Subcutaneous abdominal adipose tissue (tissue), 5 donors: ENCODE measurements around the gene ODAD4.

ENCODE experiments used
- H3K27ac ChIP-seq: one replicate; pipeline ENCODE4 v1.7.0; 2013; ENCODE audit warnings: low read depth, mild to moderate bottlenecking, inconsistent platforms, low read length, moderate library complexity
- H3K27me3 ChIP-seq, 5 donors: one replicate each; pipeline ENCODE4 v1.7.0; 2013; ENCODE audit warnings: low read length in 5 of 5, inconsistent platforms in 1 of 5; ENCODE audit not compliant: control insufficient read depth in 5 of 5, insufficient read depth in 4 of 5
- H3K36me3 ChIP-seq, 5 donors: one replicate each; pipeline ENCODE4 v1.7.0; 2013; ENCODE audit warnings: low read length in 5 of 5; ENCODE audit not compliant: control insufficient read depth in 5 of 5, insufficient read depth in 5 of 5
- H3K4me1 ChIP-seq, 5 donors: one replicate each; pipeline ENCODE4 v1.7.0; 2013; ENCODE audit warnings: low read length in 5 of 5, mild to moderate bottlenecking in 3 of 5, moderate library complexity in 1 of 5; ENCODE audit not compliant: control insufficient read depth in 5 of 5, insufficient read depth in 5 of 5
- H3K4me3 ChIP-seq, 5 donors: one replicate each; pipeline ENCODE4 v1.7.0; 2013; ENCODE audit warnings: low read length in 5 of 5, low read depth in 1 of 5
- H3K9ac ChIP-seq, 5 donors: one replicate each; pipeline ENCODE4 v1.7.0; 2013; ENCODE audit warnings: low read length in 5 of 5, mild to moderate bottlenecking in 4 of 5, moderate library complexity in 3 of 5
- H3K9me3 ChIP-seq, 5 donors: one replicate each; pipeline ENCODE4 v1.7.0; 2013; ENCODE audit warnings: low read length in 5 of 5; ENCODE audit not compliant: control insufficient read depth in 5 of 5
- donor health status: healthy.
- donor health status: healthy.
- donor health status: healthy.
- donor health status: healthy.
- donor health status: healthy.

The ODAD4 gene

DNA sequence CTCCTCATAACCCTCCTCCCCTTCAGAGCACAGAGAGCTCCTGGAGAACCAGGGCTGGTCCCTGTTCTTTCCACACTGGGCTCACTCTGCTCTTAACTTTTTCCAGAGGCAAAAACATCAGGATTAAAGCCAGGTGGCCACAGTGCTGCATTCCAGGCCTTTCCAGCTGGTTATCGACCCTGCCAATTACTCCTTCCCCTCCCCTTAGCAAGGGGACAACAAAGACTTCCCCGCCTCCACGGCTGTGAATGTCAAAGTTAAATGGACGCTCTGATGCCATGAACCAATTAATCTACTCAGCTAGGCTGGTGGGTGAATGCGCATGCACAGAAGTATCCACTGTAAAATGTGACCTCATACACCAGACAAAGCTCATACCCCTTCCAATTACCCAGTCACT lies 34.8 kb upstream of the ODAD4 start:
- no peaks in the 10 kb centered on the region for H3K9me3 ChIP-seq

DNA sequence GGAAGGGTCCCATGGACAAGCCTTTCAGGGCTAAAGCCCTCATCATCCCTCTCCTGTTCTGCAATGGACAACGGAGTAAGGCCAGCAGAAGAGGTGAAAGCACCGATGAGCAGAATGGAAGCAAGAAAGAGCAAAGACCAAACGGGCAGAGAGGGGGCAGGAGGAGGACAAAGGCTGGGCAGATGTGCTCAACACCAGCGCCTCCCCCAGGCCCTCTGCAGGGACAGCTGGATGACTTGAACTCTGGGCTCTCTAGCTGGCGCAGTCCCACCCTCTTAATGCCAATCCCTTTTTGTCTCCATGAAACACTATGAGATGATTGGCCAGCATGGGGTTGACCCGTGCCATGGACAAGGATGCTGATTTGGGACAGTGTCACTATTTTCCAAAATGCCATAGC lies 33.7 kb upstream of the ODAD4 start:
- Histone ChIP-seq H3K9ac (no peak overlapping the region), H3K4me3 (no peak overlapping the region), H3K27ac (peak overlapping the region; percentile 93), H3K9me3 (no peaks in the 10 kb centered on the region), H3K36me3 (peaks cover 3 to 94% (median 80%) of the 10 kb centered on the region in 5 donors), H3K4me1 (peaks cover 8 to 35% (median 19%) of the 10 kb centered on the region in 5 donors), H3K27me3 (no peaks in the 10 kb centered on the region)

More for the DNA sequence above, 34.8 kb upstream of the ODAD4 start:
- peaks cover 8 to 35% (median 19%) of the 10 kb centered on the region in 5 donors for H3K4me1 ChIP-seq
- no peaks in the 10 kb centered on the region for H3K27me3 ChIP-seq
- no peak overlapping the region for H3K9ac ChIP-seq
- peaks cover 3 to 93% (median 77%) of the 10 kb centered on the region in 5 donors for H3K36me3 ChIP-seq
- peak overlapping the region; percentile 93 for H3K27ac ChIP-seq
- no peak overlapping the region for H3K4me3 ChIP-seq

DNA sequence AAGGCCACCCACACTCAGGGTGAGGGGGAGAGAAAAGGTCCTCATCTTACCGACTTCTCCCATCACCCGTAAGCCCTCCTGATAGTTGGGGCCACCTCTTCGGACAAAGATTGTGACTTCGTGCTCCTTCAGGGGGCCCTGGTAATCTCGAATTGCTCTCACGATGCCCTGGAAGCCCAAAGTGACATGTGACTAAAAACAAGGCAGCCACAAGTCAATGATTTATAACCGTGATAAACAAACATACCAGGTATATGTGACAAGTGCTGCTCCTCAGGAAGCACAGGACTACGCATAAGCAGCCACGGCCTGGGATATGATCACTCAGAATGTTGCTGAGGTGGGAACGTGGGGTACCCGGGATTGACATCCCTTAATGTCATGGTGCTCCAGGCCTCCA lies 28.8 kb upstream of the ODAD4 start:
- no peak overlapping the region for H3K4me3 ChIP-seq
- peaks cover 0 to 11% (median 2%) of the 10 kb centered on the region in 5 donors for H3K4me1 ChIP-seq
- peaks cover 5 to 94% (median 88%) of the 10 kb centered on the region in 5 donors for H3K36me3 ChIP-seq
- no peaks in the 10 kb centered on the region for H3K9me3 ChIP-seq
- no peak overlapping the region for H3K27ac ChIP-seq
- no peak overlapping the region for H3K9ac ChIP-seq
- no peaks in the 10 kb centered on the region for H3K27me3 ChIP-seq

DNA sequence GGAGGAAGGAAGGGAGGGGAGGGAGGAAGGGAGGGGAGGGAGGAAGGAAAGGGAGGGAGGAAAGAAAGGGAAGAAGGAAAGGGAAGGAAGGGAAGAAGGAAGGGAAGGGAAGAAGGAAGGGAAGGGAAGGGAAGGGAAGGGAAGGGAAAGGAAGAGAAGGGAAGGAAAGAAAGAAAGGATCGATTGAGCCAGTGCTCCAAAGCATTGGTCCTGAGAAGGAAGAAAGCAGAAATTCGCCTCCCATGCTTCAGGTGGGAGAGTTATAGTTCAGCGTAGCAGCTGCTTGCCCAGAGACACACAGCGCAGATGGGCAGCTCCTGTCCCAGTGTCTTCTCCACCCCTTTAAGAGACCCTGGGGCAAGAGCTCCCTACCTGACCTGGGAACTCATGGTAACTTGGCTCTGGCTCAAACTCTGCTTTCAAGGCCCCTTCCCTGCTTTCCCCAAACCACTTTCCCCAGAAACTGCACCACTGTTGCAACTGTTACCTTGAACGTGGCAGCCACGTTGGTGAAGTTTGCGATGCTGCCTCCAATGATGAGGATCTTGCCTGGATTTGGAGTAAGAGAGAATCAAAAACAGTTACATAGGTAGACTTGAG lies 26.1 kb upstream of the ODAD4 start:
- Histone ChIP-seq H3K4me1 (peaks cover 0 to 6% (median 0%) of the 10 kb centered on the region in 5 donors), H3K27ac (no peak overlapping the region), H3K9ac (peak overlapping the region in 1 of 5 donors; percentile 31), H3K9me3 (no peaks in the 10 kb centered on the region), H3K36me3 (peaks cover 2 to 94% (median 87%) of the 10 kb centered on the region in 5 donors), H3K4me3 (no peak overlapping the region), H3K27me3 (no peaks in the 10 kb centered on the region)

DNA sequence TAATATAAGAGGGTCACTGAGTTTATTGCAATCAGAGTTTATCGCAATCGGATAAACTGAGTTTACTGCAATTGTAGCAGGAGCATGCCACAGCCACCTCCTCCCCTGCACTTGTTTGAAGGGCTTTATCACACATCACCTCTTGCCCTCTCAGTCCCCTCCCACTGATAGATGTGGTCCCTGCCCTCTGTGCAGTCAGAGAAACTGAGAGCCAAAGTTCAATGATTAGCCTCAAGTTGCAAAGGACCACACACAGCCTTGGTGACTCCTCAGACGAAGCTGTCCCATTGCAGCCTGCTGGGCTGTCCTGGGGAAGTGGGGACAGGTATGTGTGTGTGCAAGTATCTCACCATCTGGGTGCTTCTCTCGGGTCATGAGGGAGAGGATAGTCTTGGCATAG lies 25.2 kb upstream of the ODAD4 start:
- Histone ChIP-seq H3K36me3 (peaks cover 2 to 97% (median 92%) of the 10 kb centered on the region in 5 donors), H3K9ac (no peak overlapping the region), H3K9me3 (no peaks in the 10 kb centered on the region), H3K27ac (no peak overlapping the region), H3K27me3 (no peaks in the 10 kb centered on the region), H3K4me1 (peaks cover 0 to 6% (median 0%) of the 10 kb centered on the region in 5 donors), H3K4me3 (no peak overlapping the region)

DNA sequence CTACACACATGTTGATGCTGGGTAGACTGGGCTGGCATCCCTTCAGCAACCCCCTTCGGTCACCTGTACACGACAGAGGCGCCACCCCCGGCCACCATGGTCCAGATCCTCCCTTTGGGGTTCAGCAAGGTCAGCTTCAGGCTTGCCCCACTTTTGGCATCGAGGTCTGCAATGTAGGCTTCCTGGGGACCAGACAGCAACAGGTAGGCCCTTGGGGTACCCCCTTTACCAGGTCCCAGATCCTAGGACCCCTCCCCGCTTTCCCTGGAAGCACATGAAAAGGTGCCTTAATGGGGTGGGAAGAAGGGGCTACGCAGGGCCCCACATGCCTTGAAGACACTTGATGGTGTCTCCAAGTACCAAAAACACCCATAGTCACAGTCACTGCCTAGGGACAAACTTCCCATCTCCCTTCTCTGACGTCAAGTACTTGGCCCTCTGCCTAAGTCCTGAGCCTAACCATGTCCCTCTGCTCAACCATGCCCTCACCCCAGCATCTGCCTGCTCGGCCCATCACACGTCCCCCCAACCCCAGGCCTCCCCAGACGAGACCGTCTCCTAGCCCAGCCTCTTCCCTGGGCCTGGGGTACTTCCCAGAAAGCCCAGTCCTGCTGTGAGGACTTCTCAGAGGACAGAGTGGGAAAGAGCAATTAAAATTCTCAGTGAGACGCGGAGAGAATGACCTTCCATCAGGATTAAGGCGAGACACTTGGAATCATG lies 23.8 kb upstream of the ODAD4 start:
- H3K27me3 ChIP-seq, result no peaks in the 10 kb centered on the region
- no peak overlapping the region for H3K4me3 ChIP-seq
- no peaks in the 10 kb centered on the region for H3K9me3 ChIP-seq
- peak overlapping the region in 1 of 5 donors; percentile 36 for H3K9ac ChIP-seq
- H3K4me1 ChIP-seq, result peaks cover 0 to 6% (median 0%) of the 10 kb centered on the region in 5 donors
- H3K36me3 ChIP-seq, result peaks cover 2 to 97% (median 93%) of the 10 kb centered on the region in 5 donors
- H3K27ac ChIP-seq, result peak overlapping the region; percentile 65

DNA sequence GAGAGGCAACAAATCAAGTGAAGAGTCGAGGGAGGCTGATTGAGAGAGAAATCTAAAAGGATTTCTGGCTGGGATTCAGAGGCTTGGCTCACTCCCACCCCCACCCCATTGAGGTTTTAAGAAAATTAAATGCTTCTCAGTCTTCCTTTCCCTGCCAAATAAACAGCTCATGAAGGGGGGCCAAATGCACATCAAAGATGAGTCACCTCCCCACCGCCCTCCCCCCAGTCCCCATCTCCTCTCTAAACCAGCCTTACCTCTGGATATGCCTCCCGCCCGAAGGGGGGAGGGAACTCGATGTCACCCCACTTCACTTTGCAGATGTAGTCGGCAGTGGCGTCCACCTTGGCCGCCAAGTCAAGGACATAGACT lies 23.2 kb upstream of the ODAD4 start:
- Histone ChIP-seq H3K27ac (peak overlapping the region; percentile 65), H3K36me3 (peaks cover 2 to 97% (median 93%) of the 10 kb centered on the region in 5 donors), H3K27me3 (no peaks in the 10 kb centered on the region)

DNA sequence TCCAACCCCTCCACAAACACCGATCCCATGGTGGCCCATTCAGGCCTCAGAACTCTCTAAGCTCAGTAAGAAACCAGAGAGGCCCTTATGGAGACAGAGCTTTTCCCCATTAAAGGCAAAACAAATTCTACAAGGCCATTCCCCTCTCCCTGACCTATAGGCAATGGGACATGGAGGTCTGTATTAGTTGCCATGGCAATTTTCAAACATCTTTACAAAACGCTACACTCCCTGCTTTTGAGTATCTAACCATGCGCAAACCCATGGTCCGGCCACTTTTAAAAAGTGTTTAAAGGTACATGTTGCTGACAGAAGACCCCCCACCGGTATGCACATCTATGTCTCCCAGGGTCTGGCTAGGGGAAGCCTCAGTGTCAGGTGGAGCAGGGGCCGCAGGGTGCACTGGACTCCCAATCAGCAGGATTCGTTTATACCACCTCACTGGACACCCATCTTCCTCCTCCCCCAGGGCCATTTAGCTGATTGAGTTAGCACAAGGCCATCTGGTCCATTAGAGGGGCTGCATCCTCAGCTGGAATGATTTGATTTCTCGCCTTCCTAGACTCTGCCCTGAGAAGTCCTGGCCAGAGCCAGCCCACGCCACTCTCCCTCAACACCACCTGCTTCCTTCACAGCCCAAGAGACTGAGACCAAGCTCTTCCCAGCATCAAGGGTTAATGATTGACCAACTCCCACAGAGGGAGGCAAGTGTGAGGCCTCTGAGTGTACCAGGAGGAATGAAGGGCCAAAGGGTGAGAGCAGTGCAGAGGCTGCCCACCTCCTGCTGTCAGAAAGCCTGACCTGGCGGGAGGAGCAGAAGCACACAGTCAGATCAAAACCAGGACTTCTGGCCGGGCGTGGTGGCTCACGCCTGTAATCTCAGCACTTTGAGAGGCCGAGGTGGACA lies 22.5 kb upstream of the ODAD4 start:
- Histone ChIP-seq H3K27ac (peak overlapping the region; percentile 65), H3K36me3 (peaks cover 2 to 97% (median 93%) of the 10 kb centered on the region in 5 donors), H3K4me1 (peaks cover 0 to 6% (median 0%) of the 10 kb centered on the region in 5 donors)

More for the DNA sequence above, 23.2 kb upstream of the ODAD4 start:
- H3K4me1 ChIP-seq, result peaks cover 0 to 6% (median 0%) of the 10 kb centered on the region in 5 donors
- H3K9ac ChIP-seq, result peak overlapping the region in 1 of 5 donors; percentile 36
- no peaks in the 10 kb centered on the region for H3K9me3 ChIP-seq
- no peak overlapping the region for H3K4me3 ChIP-seq

DNA sequence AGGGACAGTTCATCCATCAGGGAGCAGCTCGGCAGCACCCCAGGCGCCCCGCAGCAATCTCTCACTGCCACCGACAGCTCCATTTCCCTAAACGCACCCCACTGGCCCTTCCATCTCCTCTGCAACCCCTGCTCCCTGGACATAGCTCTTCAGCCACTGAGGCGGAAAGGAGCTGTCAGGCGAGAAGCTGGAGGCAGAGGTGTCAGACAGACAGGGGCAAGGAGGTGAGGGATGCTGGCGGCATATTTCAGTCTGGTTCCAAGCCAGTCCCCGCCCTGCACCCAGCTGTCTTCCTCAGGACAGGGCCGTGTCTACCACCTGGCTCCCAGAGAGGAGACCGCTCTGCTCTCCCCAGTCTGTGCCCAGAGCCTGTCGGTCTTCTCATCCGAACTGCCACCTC lies 21.3 kb upstream of the ODAD4 start:
- no peaks in the 10 kb centered on the region for H3K27me3 ChIP-seq
- peaks cover 0 to 16% (median 9%) of the 10 kb centered on the region in 5 donors for H3K4me1 ChIP-seq
- H3K9me3 ChIP-seq, result no peaks in the 10 kb centered on the region
- H3K4me3 ChIP-seq, result no peak overlapping the region
- no peak overlapping the region for H3K9ac ChIP-seq
- H3K36me3 ChIP-seq, result peaks cover 2 to 98% (median 92%) of the 10 kb centered on the region in 5 donors
- peak overlapping the region; percentile 37 for H3K27ac ChIP-seq

More for the DNA sequence above, 22.5 kb upstream of the ODAD4 start:
- Histone ChIP-seq H3K27me3 (no peaks in the 10 kb centered on the region), H3K9me3 (no peaks in the 10 kb centered on the region), H3K9ac (no peak overlapping the region), H3K4me3 (no peak overlapping the region)
